Lower leg skin (tissue), 3 donors: ENCODE results near the gene CYP2S1.

ENCODE experiments used
- CTCF ChIP-seq, 3 donors: fragments of 450-650 bp; IDR thresholded peaks; one replicate each; pipeline ENCODE4 v1.5.1; 2016; ENCODE audit warnings: antibody characterized with exemption in 3 of 3, mild to moderate bottlenecking in 3 of 3, moderate library complexity in 2 of 3
- POLR2A ChIP-seq, 2 donors: fragments of 450-650 bp; IDR thresholded peaks; one replicate each; pipeline ENCODE4 v1.6.1; 2016 to 2017; ENCODE audit warnings: antibody characterized with exemption in 2 of 2, mild to moderate bottlenecking in 1 of 2, moderate library complexity in 1 of 2

- no peak for TF ChIP-seq POLR2A (IDR thresholded peaks at IDR 0.05)
- no peak for TF ChIP-seq CTCF (IDR thresholded peaks at IDR 0.05)
Observed at GRCh38 chr19:41239363-41239762, 46.3 kb downstream of the CYP2S1 start.
